ENCODE data around the gene RBM11.
"Not testable (repeated sequence)": the region's sequence is repeated elsewhere in the genome, so short reads cannot be mapped to it uniquely, and the experiment has no call there.

DNA sequence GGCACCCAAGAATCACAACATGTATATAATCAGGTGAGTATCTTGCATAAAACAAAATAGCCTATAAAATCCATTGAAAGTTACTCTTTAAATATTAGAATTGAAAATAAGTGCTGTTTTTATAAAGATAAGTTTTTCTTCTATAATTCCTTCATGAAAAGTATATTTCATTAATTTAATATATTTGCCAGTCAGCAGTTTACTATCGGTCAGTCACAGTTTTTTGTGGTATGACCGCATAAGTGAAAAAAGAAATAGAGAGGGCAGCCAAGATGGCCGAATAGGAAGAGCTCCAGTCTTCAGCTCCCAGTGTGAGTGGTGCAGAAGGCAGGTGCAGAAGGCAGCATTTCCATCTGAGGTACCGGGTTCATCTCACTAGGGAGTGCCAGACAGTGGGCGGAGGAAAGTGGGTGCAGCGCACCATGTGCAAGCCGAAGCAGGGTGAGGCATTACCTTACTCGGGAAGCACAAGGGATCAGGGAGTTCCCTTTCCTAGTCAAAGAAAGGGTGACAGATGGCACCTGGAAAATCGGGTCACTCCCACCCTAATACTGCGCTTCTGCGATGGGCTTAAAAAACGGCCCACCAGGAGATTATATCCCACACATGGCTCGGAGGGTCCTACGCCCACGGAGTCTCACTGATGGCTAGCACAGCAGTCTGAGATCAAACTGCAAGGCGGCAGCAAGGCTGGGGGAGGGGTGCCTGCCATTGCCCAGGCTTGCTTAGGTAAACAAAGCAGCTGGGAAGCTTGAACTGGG lies 49.3 kb upstream of the RBM11 start:
- not testable (repeated sequence) for TF ChIP-seq CTCF (IDR thresholded peaks at IDR 0.05 in 4 of 5, conservative IDR thresholded peaks at IDR 0.05 in 1 of 5); POLR2A (IDR thresholded peaks at IDR 0.05)
